HG02623 (cell line): ENCODE results near the gene ZNF488.
"Not testable (repeated sequence)": the region's sequence is repeated elsewhere in the genome, so short reads cannot be mapped to it uniquely, and the experiment has no call there.

Source experiments
- ATAC-seq: cut with Tn5 transposase; IDR thresholded peaks from one replicate; pipeline ENCODE4 v1.9.1; 2021; ENCODE audit warnings: moderate library complexity; ENCODE audit not compliant: unreplicated experiment

ZNF488 gene, protein sequence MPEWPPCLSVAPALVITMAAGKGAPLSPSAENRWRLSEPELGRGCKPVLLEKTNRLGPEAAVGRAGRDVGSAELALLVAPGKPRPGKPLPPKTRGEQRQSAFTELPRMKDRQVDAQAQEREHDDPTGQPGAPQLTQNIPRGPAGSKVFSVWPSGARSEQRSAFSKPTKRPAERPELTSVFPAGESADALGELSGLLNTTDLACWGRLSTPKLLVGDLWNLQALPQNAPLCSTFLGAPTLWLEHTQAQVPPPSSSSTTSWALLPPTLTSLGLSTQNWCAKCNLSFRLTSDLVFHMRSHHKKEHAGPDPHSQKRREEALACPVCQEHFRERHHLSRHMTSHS

GRCh38 chr10:47384148-47384921 is at the start of gene ZNF488:
Gene ZNF488 (minus strand): TSS chr10:47384293. CDS start chr10:47368829, 15,464 bp downstream.
- ATAC-seq: peak; percentile 91

GRCh38 chr10:47425813-47426419 is 41.8 kb upstream of the ZNF488 start:
- ATAC-seq: no peak

DNA sequence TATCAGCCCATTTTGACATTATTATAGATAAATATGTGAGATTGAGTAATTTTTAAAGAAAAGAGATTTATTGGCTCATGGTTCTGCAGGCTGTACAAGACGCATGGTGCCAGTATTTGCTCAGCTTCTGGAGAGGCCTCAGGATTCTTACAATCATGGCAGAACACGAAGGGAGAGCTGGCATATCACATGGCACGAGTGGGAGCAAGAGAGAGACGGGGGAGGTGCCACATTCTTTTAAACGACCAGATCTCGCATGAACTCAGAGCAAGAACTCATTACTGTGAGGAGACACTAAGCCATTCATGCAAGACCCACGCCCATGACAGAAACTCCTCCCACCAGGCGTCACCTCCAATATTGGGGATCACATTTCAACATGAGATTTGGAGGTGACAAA is 40.1 kb upstream of the ZNF488 start:
- no peak for ATAC-seq

- ATAC-seq: no peak
Measured at GRCh38 chr10:47423476-47423875, 39.4 kb upstream of the ZNF488 start.

GRCh38 chr10:47421057-47421952 is 37.2 kb upstream of the ZNF488 start:
- no peak for ATAC-seq

GRCh38 chr10:47420305-47421056 is 36.4 kb upstream of the ZNF488 start:
- ATAC-seq: no peak

DNA sequence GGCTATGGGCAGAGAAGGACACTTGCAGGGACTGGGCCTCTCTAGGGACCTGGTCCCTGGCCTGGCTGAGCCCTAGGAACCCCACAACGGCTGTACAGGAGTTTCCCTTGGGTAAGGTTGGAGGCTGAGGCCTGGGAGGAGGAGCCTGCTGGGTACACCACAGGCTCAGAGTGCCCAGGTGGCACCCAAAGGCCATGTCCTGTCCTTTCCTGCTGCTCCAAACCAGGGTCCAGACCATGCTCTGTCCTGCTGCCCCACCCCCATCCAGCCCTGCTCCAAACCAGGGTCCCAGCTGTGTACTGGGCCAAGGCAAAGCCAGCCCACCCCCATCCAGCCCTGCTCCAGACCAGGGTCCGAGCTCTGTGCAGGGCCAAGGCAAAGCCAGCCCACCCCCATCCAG is 35.3 kb upstream of the ZNF488 start:
- no peak for ATAC-seq

GRCh38 chr10:47418966-47419365 is 34.9 kb upstream of the ZNF488 start:
- ATAC-seq: no peak

DNA sequence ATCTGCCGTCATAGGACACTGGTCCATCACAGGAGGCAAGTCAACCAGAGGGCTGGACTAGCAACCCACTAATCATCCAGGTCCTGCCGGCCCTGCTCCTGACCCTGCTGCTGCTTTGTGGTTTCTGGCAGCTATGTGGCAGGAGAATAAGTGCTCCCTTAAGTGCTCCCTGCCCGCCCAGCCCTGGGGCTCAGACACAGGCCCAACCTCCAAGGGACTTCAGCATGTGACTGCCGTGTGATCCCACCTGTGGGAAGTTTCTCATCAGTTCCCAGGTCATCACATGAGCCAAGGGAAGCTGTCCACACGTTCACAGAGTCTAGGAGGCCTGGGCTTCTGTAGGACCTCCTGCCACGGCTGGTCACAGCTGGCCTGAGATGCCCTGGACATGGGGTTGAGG is 34.2 kb upstream of the ZNF488 start:
- no peak for ATAC-seq

GRCh38 chr10:47416305-47417218 is 32.5 kb upstream of the ZNF488 start:
- not testable (repeated sequence) for ATAC-seq

DNA sequence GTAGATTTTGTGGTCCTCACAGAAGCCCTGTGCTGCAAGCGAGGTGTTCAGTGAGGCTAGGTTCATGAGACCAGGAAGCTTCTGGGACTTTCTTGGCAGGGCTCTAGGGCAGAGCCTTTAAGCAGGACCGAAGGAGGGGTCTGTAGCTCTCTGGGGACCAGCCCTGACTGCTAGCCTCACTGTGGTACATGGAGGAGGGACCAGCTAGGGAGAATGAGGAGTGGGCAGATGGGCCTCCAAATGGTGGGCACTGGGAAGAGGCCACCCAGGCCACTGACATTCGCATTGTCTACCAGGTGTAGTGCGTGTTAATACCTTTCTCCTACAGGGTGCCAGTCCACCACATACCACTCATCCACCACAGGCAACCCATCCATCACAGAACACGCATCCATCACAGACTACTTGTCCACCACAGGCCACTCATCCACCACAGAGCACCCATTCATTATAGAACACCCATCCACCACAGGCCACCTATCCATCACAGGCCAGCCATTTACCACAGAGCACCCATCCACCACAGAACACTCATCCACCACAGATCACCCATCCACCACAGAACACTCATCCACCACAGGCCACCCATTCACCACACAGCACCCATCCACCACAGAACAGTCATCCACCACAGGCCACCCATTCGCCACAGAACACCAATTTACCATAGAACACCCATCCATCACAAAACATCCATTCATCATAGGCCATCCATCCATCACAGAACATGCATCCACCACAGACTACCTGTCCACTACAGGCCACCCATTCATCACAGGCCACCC is 31.6 kb upstream of the ZNF488 start:
- ATAC-seq: no peak

- no peak for ATAC-seq
Measured at GRCh38 chr10:47414752-47415519, 30.8 kb upstream of the ZNF488 start.

DNA sequence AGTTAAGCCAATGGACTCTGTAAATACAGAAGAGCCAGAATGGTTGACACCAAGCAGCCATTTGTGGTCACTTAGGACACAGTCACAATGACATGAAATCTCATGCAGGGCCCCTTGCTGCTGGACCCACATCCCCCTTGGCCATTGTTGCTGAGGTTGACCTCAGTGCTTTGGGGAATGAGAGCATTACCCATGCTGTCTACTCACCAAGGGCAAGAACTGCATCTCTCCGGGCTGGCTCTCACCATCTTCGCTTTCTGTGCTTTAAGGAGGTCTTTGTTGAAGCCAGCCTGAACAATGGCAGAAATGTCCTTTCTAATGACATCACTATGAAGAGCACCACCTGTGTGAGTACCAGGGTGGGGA is 30.1 kb upstream of the ZNF488 start:
- ATAC-seq: no peak

- ATAC-seq: no peak
Measured at GRCh38 chr10:47413531-47414226, 29.6 kb upstream of the ZNF488 start.

GRCh38 chr10:47412869-47413268 is 28.8 kb upstream of the ZNF488 start:
- no peak for ATAC-seq

- no peak for ATAC-seq
Measured at GRCh38 chr10:47412177-47412730, 28.2 kb upstream of the ZNF488 start.

GRCh38 chr10:47410862-47411261 is 26.8 kb upstream of the ZNF488 start:
- ATAC-seq: no peak
